Activated naive CD8-positive, alpha-beta T cell treated with anti-CD3 and anti-CD28 coated beads, Interleukin-2, amount 50 U/mL, for 24 hours (primary cell): Measurements from ENCODE around the gene MUC3A.
A peak's percentile ranks its signal among the peaks of the same experiment; 100 is the strongest.

Experiments
- ATAC-seq: fragments of 150-1000 bp; cut with Tn5 transposase; one replicate; pipeline ENCODE4 v1.10.0; 2021
- DNase-seq: peaks from one replicate; pipeline ENCODE4 v3.0.0; 2021
- H3K27ac Mint-ChIP-seq: one replicate; pipeline ENCODE4 v1.8.0; 2021; ENCODE audit warnings: mild to moderate bottlenecking, mixed read lengths
- H3K27me3 Mint-ChIP-seq: one replicate; pipeline ENCODE4 v1.8.0; 2021; ENCODE audit warnings: mixed read lengths
- H3K36me3 Mint-ChIP-seq: one replicate; pipeline ENCODE4 v1.8.0; 2021; ENCODE audit warnings: low read depth, mixed read lengths
- H3K4me1 Mint-ChIP-seq: one replicate; pipeline ENCODE4 v1.8.0; 2021; ENCODE audit warnings: mixed read lengths
- H3K4me3 Mint-ChIP-seq: one replicate; pipeline ENCODE4 v1.8.0; 2021; ENCODE audit warnings: mild to moderate bottlenecking, moderate library complexity, mixed read lengths
- H3K9me3 Mint-ChIP-seq: one replicate; pipeline ENCODE4 v1.8.0; 2021; ENCODE audit warnings: mixed read lengths

MUC3A gene

GRCh38 chr7:101009629-101010028 lies 60.3 kb downstream of the MUC3A start:
- Mint-ChIP-seq H3K36me3 (peaks cover 2% of the 10 kb centered on the region), H3K4me1 (no peaks in the 10 kb centered on the region), H3K4me3 (no peak overlapping the region)

GRCh38 chr7:101012931-101013330 lies 63.6 kb downstream of the MUC3A start:
- no peak for ATAC-seq
- no peaks in the 10 kb centered on the region for H3K27me3 Mint-ChIP-seq

More at GRCh38 chr7:101009629-101010028, 60.3 kb downstream of the MUC3A start:
- peaks cover 2% of the 10 kb centered on the region for H3K27me3 Mint-ChIP-seq
- H3K27ac Mint-ChIP-seq: no peak overlapping the region
- ATAC-seq: no peak
- DNase-seq: no peak
- peaks cover 3% of the 10 kb centered on the region for H3K9me3 Mint-ChIP-seq

GRCh38 chr7:101015626-101016025 lies 66.3 kb downstream of the MUC3A start:
- H3K9me3 Mint-ChIP-seq: no peaks in the 10 kb centered on the region
- H3K4me1 Mint-ChIP-seq: peaks cover 19% of the 10 kb centered on the region
- peak overlapping the region; percentile 21 for H3K4me3 Mint-ChIP-seq
- ATAC-seq: no peak
- DNase-seq: no peak
- no peaks in the 10 kb centered on the region for H3K36me3 Mint-ChIP-seq
- no peak overlapping the region for H3K27ac Mint-ChIP-seq
- peaks cover 2% of the 10 kb centered on the region for H3K27me3 Mint-ChIP-seq

More at GRCh38 chr7:101012931-101013330, 63.6 kb downstream of the MUC3A start:
- DNase-seq: no peak
- H3K36me3 Mint-ChIP-seq: peaks cover 2% of the 10 kb centered on the region
- H3K4me3 Mint-ChIP-seq: no peak overlapping the region
- no peak overlapping the region for H3K27ac Mint-ChIP-seq
- no peaks in the 10 kb centered on the region for H3K9me3 Mint-ChIP-seq
- H3K4me1 Mint-ChIP-seq: peaks cover 11% of the 10 kb centered on the region

GRCh38 chr7:101017064-101017777 lies 67.9 kb downstream of the MUC3A start:
- H3K27ac Mint-ChIP-seq: peak overlapping the region; percentile 54
- H3K4me3 Mint-ChIP-seq: peak overlapping the region; percentile 79
- H3K4me1 Mint-ChIP-seq: peaks cover 19% of the 10 kb centered on the region
- H3K27me3 Mint-ChIP-seq: peaks cover 9% of the 10 kb centered on the region
- DNase-seq (peak; percentile 77), ATAC-seq (peak; percentile 95)
- no peaks in the 10 kb centered on the region for H3K36me3 Mint-ChIP-seq
- no peaks in the 10 kb centered on the region for H3K9me3 Mint-ChIP-seq
